Middle frontal gyrus (tissue), 1 donor: ENCODE data around the gene SMAGP.

Source experiments
- DNase-seq: peaks from one replicate; pipeline ENCODE4 v3.0.0-alpha.2; 2015; ENCODE audit warnings: low spot score; ENCODE audit errors: extremely low spot score

Gene SMAGP

DNA sequence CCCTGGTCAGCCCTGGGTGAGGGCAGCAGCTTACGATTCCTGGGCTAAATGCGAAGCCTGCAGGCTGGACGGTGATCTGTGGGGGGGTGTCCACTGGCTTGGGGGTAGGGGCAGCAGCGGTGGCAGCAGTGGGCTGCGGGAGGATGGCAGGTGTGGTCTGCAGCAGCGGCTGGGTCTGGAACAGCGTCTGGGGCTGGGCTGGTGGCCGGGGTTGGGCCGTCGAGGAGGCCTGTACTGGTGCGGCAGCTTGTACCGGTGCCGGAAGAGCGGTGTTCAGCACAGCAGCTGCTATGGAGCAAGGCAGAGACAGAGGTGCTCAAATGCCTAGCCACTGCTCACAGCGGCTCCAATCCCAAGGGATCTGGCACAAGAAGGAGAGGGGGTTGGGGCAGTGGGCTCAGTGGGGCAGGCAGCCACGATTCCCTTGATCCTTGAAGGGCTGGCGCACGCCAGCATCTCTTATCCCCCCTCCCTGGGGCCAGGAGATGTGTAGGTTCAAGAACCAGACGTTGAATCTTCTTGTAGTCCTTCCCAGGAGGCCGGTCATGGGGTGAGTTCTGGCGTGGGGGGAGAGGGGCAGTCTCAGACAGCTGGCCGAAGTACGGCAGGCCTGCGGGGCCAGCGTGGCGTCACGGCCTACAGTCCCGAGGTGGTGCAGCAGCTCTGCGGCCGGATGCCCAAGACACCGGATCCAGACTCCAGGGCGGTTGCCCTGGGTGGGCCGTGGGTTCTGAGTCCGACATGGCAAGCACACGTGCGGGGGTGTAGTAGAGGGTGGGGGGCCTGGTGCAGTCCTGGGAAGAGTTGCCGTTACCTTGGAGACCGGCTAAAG is 72.3 kb downstream of the SMAGP start:
- DNase-seq, result no peak

- no peak for DNase-seq
These were observed 73.7 kb downstream of the SMAGP start for GRCh38 chr12:51196547-51196946.

- DNase-seq, result no peak
These were observed 74.4 kb downstream of the SMAGP start for GRCh38 chr12:51195841-51196240.
